ENCODE data around the gene CHMP3. TPM values are rescaled to one million over a fixed set of nuclear protein-coding genes. Genes with fewer than 3 reads are reported as not detected.

CHMP3 gene
- total RNA-seq, 1 experiment from 2014 or later: 52.5 TPM

- no peaks in the 10 kb centered on the region; the same call in 1 of the 2 replicates for H3K36me3 ChIP-seq
- no peak overlapping the region for H3K4me3 ChIP-seq
- H3K9me3 ChIP-seq: peaks cover 2% of the 10 kb centered on the region; the same call in 1 of the 2 replicates
- no peaks in the 10 kb centered on the region for H3K27me3 ChIP-seq
- no peak for DNase-seq
Observed at GRCh38 chr2:86525421-86526340, 37.6 kb downstream of the CHMP3 start.

GRCh38 chr2:86523491-86523890 lies 39.8 kb downstream of the CHMP3 start:
- Histone ChIP-seq H3K4me3 (no peak overlapping the region), H3K27me3 (no peaks in the 10 kb centered on the region), H3K36me3 (no peaks in the 10 kb centered on the region; the same call in 1 of the 2 replicates), H3K9me3 (peaks cover 4% of the 10 kb centered on the region; the same call in 1 of the 2 replicates)
- DNase-seq: no peak

- peaks cover 4% of the 10 kb centered on the region; the same call in 1 of the 2 replicates for H3K9me3 ChIP-seq
- no peak overlapping the region for H3K4me3 ChIP-seq
- no peaks in the 10 kb centered on the region for H3K27me3 ChIP-seq
- DNase-seq: no peak
- H3K36me3 ChIP-seq: no peaks in the 10 kb centered on the region; the same call in 1 of the 2 replicates
Observed at GRCh38 chr2:86522711-86523110, 40.5 kb downstream of the CHMP3 start.

- H3K9me3 ChIP-seq: peaks cover 4% of the 10 kb centered on the region; the same call in 1 of the 2 replicates
- no peak overlapping the region for H3K4me3 ChIP-seq
- DNase-seq: no peak
- no peaks in the 10 kb centered on the region for H3K27me3 ChIP-seq
- no peaks in the 10 kb centered on the region; the same call in 1 of the 2 replicates for H3K36me3 ChIP-seq
Observed at GRCh38 chr2:86521922-86522321, 41.3 kb downstream of the CHMP3 start.

- no peak for DNase-seq
Observed at GRCh38 chr2:86520153-86520552, 43.1 kb downstream of the CHMP3 start.

GRCh38 chr2:86519349-86519748 lies 43.9 kb downstream of the CHMP3 start:
- Histone ChIP-seq H3K9me3 (peaks cover 7% of the 10 kb centered on the region), H3K27me3 (no peaks in the 10 kb centered on the region), H3K4me3 (no peak overlapping the region), H3K36me3 (peaks cover 4% of the 10 kb centered on the region)
- DNase-seq: no peak

More at GRCh38 chr2:86520153-86520552, 43.1 kb downstream of the CHMP3 start:
- Histone ChIP-seq H3K4me3 (no peak overlapping the region), H3K36me3 (peaks cover 4% of the 10 kb centered on the region), H3K9me3 (peaks cover 7% of the 10 kb centered on the region), H3K27me3 (no peaks in the 10 kb centered on the region)

GRCh38 chr2:86518481-86518880 lies 44.8 kb downstream of the CHMP3 start:
- peaks cover 4% of the 10 kb centered on the region for H3K36me3 ChIP-seq
- H3K9me3 ChIP-seq: peaks cover 7% of the 10 kb centered on the region
- no peak overlapping the region for H3K4me3 ChIP-seq
- H3K27me3 ChIP-seq: no peaks in the 10 kb centered on the region
- DNase-seq: no peak

GRCh38 chr2:86513948-86514660 lies 49.1 kb downstream of the CHMP3 start:
- Histone ChIP-seq H3K27me3 (no peaks in the 10 kb centered on the region), H3K4me3 (no peak overlapping the region), H3K9me3 (peaks cover 2% of the 10 kb centered on the region; the same call in 1 of the 2 replicates), H3K36me3 (peaks cover 4% of the 10 kb centered on the region)
- no peak for DNase-seq

GRCh38 chr2:86512892-86513291 lies 50.4 kb downstream of the CHMP3 start:
- Histone ChIP-seq H3K27me3 (no peaks in the 10 kb centered on the region), H3K36me3 (peaks cover 10% of the 10 kb centered on the region), H3K9me3 (peaks cover 2% of the 10 kb centered on the region; the same call in 1 of the 2 replicates), H3K4me3 (no peak overlapping the region)
- DNase-seq: no peak

GRCh38 chr2:86512034-86512433 lies 51.2 kb downstream of the CHMP3 start:
- no peak for DNase-seq
- Histone ChIP-seq H3K36me3 (peaks cover 10% of the 10 kb centered on the region), H3K27me3 (no peaks in the 10 kb centered on the region), H3K9me3 (peaks cover 2% of the 10 kb centered on the region; the same call in 1 of the 2 replicates), H3K4me3 (no peak overlapping the region)

GRCh38 chr2:86510436-86510933 lies 52.8 kb downstream of the CHMP3 start:
- Histone ChIP-seq H3K4me3 (no peak overlapping the region), H3K27me3 (no peaks in the 10 kb centered on the region)
- no peak for DNase-seq

GRCh38 chr2:86507600-86507999 lies 55.6 kb downstream of the CHMP3 start:
- Histone ChIP-seq H3K4me3 (no peak overlapping the region), H3K36me3 (peaks cover 17% of the 10 kb centered on the region), H3K27me3 (no peaks in the 10 kb centered on the region), H3K9me3 (no peaks in the 10 kb centered on the region)
- no peak for DNase-seq

More at GRCh38 chr2:86510436-86510933, 52.8 kb downstream of the CHMP3 start:
- peaks cover 5% of the 10 kb centered on the region; the same call in 1 of the 2 replicates for H3K36me3 ChIP-seq
- H3K9me3 ChIP-seq: no peaks in the 10 kb centered on the region

GRCh38 chr2:86500325-86501083 lies 62.7 kb downstream of the CHMP3 start:
- no peak for DNase-seq
- H3K27me3 ChIP-seq: no peaks in the 10 kb centered on the region
- peaks cover 58% of the 10 kb centered on the region for H3K36me3 ChIP-seq

GRCh38 chr2:86499326-86499725 lies 63.9 kb downstream of the CHMP3 start:
- Histone ChIP-seq H3K36me3 (peaks cover 55% of the 10 kb centered on the region), H3K9me3 (peaks cover 3% of the 10 kb centered on the region; the same call in 1 of the 2 replicates)
- DNase-seq: no peak

More at GRCh38 chr2:86500325-86501083, 62.7 kb downstream of the CHMP3 start:
- H3K9me3 ChIP-seq: peaks cover 3% of the 10 kb centered on the region; the same call in 1 of the 2 replicates
- H3K4me3 ChIP-seq: no peak overlapping the region

GRCh38 chr2:86498468-86499260 lies 64.6 kb downstream of the CHMP3 start:
- DNase-seq: no peak
- Histone ChIP-seq H3K36me3 (peaks cover 51% of the 10 kb centered on the region), H3K9me3 (peaks cover 3% of the 10 kb centered on the region; the same call in 1 of the 2 replicates), H3K4me3 (no peak overlapping the region), H3K27me3 (no peaks in the 10 kb centered on the region)

More at GRCh38 chr2:86499326-86499725, 63.9 kb downstream of the CHMP3 start:
- Histone ChIP-seq H3K4me3 (no peak overlapping the region), H3K27me3 (no peaks in the 10 kb centered on the region)
